Vagina (tissue), 2 donors: Measurements from ENCODE around the gene LRSAM1. TPM values are rescaled to one million over a fixed set of nuclear protein-coding genes. Genes with fewer than 3 reads are reported as not detected.

ENCODE experiments used
- DNase-seq, 2 donors: peaks; one replicate each; pipeline ENCODE4 v3.0.0-alpha.2; 2017; ENCODE audit errors: extremely low spot score in 2 of 2
- H3K27ac ChIP-seq: fragments of 200-600 bp; sonication (generic); one replicate; pipeline ENCODE4 v1.5.1; 2019
- H3K27me3 ChIP-seq: fragments of 200-600 bp; sonication (generic); one replicate; pipeline ENCODE4 v1.5.1; 2019
- H3K36me3 ChIP-seq, 2 donors: fragments of 200-600 bp; sonication (generic); one replicate each; pipeline ENCODE4 v1.5.1; 2017 to 2019
- H3K4me1 ChIP-seq: fragments of 200-600 bp; sonication (generic); one replicate; pipeline ENCODE4 v1.5.1; 2019
- H3K4me3 ChIP-seq, 2 donors: fragments of 200-600 bp; sonication (generic); 1 replicate in 1 of 2; 2 replicates in 1 of 2; pipeline ENCODE4 v1.5.1; 2016 to 2019
- H3K9me3 ChIP-seq: fragments of 200-600 bp; sonication (generic); one replicate; pipeline ENCODE4 v1.5.1; 2019
- POLR2A ChIP-seq, 2 donors: fragments of 450-650 bp; IDR thresholded peaks; one replicate each; pipeline ENCODE4 v1.6.1; 2017; ENCODE audit warnings: antibody characterized with exemption in 2 of 2, mild to moderate bottlenecking in 2 of 2, moderate library complexity in 2 of 2
- POLR2AphosphoS5 ChIP-seq, 2 donors: sonication (generic); formaldehyde crosslinking; IDR thresholded peaks; one replicate each; pipeline ENCODE4 v1.9.0; 2017; ENCODE audit warnings: antibody characterized with exemption in 2 of 2, mild to moderate bottlenecking in 2 of 2, low read depth in 1 of 2; ENCODE audit not compliant: insufficient read depth in 1 of 2
- intact Hi-C: fragments of 100-400 bp; cut with DNase I; formaldehyde crosslinking; loops from one replicate; pipeline ENCODE4 v1.15.1; 2023
- total RNA-seq: library from RNA; depleted of rRNA; stranded (reverse); fragments of >200 nt; gene quantifications from one replicate; pipeline ENCODE4 v1.2.3, GENCODE V29; 2016
- TF ChIP-seq, protein P1 (sequence below), 3 experiments: fragments of 450-650 bp in 2 of 3; fragments of 200-600 bp in 1 of 3; sonication (generic) in 1 of 3; IDR thresholded peaks; one replicate each; pipeline ENCODE4 v1.5.1; 2017 to 2019; ENCODE audit warnings: antibody characterized with exemption in 3 of 3, mild to moderate bottlenecking in 2 of 3, moderate library complexity in 2 of 3

The LRSAM1 gene
- total RNA-seq, 1 donor from 2014 or later, result 30.0 TPM

DNA sequence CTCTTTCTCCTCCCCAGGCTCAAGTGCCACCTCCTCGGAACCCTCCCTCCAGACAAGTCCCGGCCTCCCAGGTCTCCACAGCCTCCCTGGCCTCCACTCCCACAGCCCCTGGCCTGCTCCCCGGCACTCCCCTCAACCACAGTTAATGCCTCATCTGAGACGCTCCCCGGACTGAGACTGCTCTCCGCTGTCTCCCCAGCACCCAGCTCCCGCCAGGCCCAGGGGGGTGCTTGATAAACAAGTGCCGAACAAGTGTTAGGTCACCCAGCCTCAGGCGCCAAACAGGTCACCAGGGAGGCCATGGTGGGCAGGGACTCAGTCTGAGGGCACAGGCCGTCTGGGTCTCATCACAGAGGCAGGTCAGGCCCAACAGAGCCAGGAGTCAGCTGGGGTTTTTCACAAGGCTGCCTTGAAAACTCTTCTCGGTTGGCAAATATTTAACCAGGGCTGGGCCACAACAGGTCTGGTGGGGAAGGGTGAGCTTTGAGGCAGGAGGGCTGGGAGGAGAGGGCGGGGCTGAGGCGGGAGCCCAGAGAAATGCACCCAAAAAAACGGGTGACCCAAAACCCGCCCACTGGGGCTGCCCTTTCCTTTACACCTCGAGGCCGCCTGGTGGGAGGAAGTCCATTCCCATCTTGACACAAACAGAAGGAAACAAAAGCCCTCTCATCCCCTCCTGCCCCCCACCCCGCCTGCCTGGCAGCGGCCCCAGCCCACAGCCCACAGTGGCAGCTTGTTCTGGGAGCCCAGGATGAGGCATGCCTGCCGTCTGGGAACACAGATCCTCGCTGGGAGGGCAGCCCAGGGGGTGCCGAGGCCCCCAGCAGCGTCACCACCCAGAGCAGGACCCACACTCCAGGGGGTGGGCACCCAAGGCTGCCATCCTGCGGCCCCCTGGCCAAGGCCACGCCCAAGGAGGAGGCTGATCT lies 94.2 kb downstream of the LRSAM1 start:
- Histone ChIP-seq H3K27ac (peak overlapping the region; percentile 95), H3K9me3 (no peaks in the 10 kb centered on the region), H3K27me3 (no peaks in the 10 kb centered on the region), H3K36me3 (no peaks in the 10 kb centered on the region), H3K4me1 (peaks cover 99% of the 10 kb centered on the region), H3K4me3 (no peak overlapping the region)
- intact Hi-C loops, result no loop called here
- TF ChIP-seq, protein P1, sequence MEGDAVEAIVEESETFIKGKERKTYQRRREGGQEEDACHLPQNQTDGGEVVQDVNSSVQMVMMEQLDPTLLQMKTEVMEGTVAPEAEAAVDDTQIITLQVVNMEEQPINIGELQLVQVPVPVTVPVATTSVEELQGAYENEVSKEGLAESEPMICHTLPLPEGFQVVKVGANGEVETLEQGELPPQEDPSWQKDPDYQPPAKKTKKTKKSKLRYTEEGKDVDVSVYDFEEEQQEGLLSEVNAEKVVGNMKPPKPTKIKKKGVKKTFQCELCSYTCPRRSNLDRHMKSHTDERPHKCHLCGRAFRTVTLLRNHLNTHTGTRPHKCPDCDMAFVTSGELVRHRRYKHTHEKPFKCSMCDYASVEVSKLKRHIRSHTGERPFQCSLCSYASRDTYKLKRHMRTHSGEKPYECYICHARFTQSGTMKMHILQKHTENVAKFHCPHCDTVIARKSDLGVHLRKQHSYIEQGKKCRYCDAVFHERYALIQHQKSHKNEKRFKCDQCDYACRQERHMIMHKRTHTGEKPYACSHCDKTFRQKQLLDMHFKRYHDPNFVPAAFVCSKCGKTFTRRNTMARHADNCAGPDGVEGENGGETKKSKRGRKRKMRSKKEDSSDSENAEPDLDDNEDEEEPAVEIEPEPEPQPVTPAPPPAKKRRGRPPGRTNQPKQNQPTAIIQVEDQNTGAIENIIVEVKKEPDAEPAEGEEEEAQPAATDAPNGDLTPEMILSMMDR (IDR thresholded peaks at IDR 0.05), result no peak
- peak in 1 of 2 donors; percentile 26 for TF ChIP-seq POLR2AphosphoS5 (IDR thresholded peaks at IDR 0.05; ENCODE audit: insufficient read depth in 1 of 2, low read depth in 1 of 2)
- no peak for TF ChIP-seq POLR2A (IDR thresholded peaks at IDR 0.05)
- no peak for DNase-seq

DNA sequence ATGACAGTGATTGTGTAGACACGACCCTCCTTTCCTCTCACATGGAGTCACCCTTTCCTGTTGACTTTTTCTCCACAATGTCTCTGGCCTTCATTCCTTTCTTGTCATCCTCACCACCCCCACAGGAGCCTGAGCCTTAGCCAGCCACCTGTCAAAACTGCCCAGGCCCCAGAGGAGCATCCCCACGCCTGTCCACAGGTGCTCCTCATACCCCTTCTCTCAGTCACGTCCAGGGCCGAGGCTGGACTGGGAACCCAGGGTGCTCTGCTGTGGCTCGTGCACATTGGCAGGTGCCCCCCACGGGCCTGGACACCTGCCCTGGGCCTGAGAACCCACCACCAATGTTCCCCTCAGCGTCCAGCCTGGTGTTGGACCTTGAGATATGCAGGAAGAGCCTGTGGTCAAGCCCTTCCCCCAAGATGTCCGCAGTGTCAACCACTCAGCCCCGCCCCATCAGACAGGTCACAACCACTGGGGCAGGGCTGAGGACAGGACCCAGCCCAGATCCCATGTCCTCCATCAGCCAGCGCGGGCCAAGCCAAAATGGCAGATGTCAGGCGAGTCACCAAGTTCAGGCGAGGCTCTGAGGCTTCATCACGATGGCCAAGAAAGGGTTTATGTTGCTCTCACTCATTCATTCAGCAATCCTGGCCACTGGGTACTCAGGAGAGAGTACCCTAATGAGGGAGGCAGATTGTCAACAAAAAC lies 95.0 kb downstream of the LRSAM1 start:
- Histone ChIP-seq H3K9me3 (no peaks in the 10 kb centered on the region), H3K27me3 (no peaks in the 10 kb centered on the region), H3K27ac (peak overlapping the region; percentile 95), H3K4me3 (no peak overlapping the region), H3K36me3 (no peaks in the 10 kb centered on the region), H3K4me1 (peaks cover 99% of the 10 kb centered on the region)
- TF ChIP-seq, protein P1 (IDR thresholded peaks at IDR 0.05), result no peak
- TF ChIP-seq POLR2A (IDR thresholded peaks at IDR 0.05) (no peak), POLR2AphosphoS5 (IDR thresholded peaks at IDR 0.05; ENCODE audit: insufficient read depth in 1 of 2, low read depth in 1 of 2) (no peak)
- intact Hi-C loops, result no loop called here
- DNase-seq, result no peak

DNA sequence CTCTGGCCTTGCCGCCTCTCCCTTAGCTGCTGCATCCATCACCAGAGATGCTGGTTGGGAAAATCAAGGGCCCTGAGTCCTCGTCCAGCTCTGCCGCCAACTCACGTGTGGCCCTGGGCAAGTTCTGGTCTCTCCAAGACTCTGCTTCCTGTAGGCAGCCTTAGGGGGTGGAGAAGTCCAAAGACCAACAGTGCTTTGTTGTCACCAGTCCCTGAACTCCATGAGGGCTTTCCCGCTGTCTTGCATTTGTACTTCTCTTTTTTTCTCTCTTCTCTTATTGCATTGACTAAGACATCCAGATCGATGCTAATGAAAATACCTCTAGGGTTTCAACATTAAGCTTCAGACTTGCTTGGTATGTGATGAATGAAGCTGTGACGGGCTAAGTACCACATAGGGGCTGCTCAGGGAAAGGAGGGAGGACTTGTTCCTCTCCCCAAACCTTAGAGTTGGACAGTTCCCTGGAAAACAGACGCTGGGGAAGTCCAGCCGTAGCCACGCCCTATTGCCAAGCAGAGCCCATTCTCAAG lies 97.1 kb downstream of the LRSAM1 start:
- intact Hi-C loops, result no loop called here
- TF ChIP-seq POLR2AphosphoS5 (IDR thresholded peaks at IDR 0.05; ENCODE audit: insufficient read depth in 1 of 2, low read depth in 1 of 2) (no peak), POLR2A (IDR thresholded peaks at IDR 0.05) (no peak)
- TF ChIP-seq, protein P1 (IDR thresholded peaks at IDR 0.05), result no peak
- Histone ChIP-seq H3K27me3 (no peaks in the 10 kb centered on the region), H3K27ac (no peak overlapping the region), H3K9me3 (no peaks in the 10 kb centered on the region), H3K4me3 (no peak overlapping the region), H3K36me3 (no peaks in the 10 kb centered on the region), H3K4me1 (peaks cover 91% of the 10 kb centered on the region)
- DNase-seq, result no peak

DNA sequence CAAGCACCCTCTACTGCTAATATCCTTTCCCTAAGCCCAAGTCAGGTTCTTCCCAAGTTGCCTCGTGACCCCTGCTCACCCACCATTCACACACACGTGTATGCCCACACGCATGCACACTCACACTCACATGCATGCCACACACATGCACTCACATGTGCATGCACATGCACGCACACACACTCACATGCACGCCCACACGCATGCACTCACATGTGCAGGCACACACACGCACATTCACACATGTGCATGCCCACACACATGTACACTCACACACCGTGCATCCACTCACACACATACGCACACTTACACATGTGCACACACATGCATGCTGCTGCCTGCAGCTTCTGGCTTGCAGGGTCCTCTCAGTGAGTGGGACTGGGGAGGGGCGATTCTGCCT lies 97.9 kb downstream of the LRSAM1 start:
- Histone ChIP-seq H3K27me3 (no peaks in the 10 kb centered on the region), H3K27ac (no peak overlapping the region), H3K4me3 (no peak overlapping the region), H3K9me3 (no peaks in the 10 kb centered on the region), H3K4me1 (peaks cover 91% of the 10 kb centered on the region), H3K36me3 (no peaks in the 10 kb centered on the region)
- intact Hi-C loops, result no loop called here
- no peak for TF ChIP-seq POLR2AphosphoS5 (IDR thresholded peaks at IDR 0.05; ENCODE audit: insufficient read depth in 1 of 2, low read depth in 1 of 2)
- DNase-seq, result no peak

DNA sequence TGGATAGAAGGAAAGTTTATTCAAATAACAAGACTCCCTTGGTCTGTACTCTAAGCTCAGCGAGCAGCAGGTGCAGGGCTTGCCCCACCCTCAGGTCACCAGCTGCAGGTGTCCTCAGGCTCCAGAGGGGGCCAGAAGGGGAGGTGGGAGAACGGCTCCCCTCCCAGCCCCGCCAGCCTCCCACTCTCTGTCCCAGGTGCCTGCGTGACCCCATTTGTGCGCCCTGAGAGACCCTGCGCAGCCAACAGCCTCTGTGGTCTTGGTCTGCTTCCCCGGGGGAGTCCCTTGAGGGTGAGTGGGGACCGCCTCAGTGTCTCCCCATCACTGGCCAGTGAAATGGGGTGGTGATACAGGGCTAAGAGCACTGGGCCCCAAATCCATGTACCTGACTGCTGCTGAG lies 98.4 kb downstream of the LRSAM1 start:
- Histone ChIP-seq H3K4me1 (peaks cover 90% of the 10 kb centered on the region), H3K36me3 (no peaks in the 10 kb centered on the region), H3K27ac (peak overlapping the region; percentile 36), H3K27me3 (no peaks in the 10 kb centered on the region), H3K9me3 (no peaks in the 10 kb centered on the region), H3K4me3 (no peak overlapping the region)
- intact Hi-C loops, result no loop called here
- TF ChIP-seq, protein P1 (IDR thresholded peaks at IDR 0.05), result no peak
- TF ChIP-seq POLR2A (IDR thresholded peaks at IDR 0.05) (no peak), POLR2AphosphoS5 (IDR thresholded peaks at IDR 0.05; ENCODE audit: insufficient read depth in 1 of 2, low read depth in 1 of 2) (no peak)
- no peak for DNase-seq
